ENCODE data around the gene FLOT1. TPM values are rescaled to one million over a fixed set of nuclear protein-coding genes. Genes with fewer than 3 reads are reported as not detected.

Gene FLOT1
- total and polyA plus RNA-seq, 7 donors, result 113 to 224 (median 181) TPM

- Histone ChIP-seq H3K27me3 (ENCODE audit: insufficient read depth in 3 of 3, low read length in 2 of 3) (no peaks in the 10 kb centered on the region), H3K36me3 (ENCODE audit: insufficient read depth in 1 of 2, low read depth in 1 of 2) (peaks cover 0 to 22% of the 10 kb centered on the region in 2 donors), H3K4me1 (peaks cover 15% of the 10 kb centered on the region), H3K27ac (peak overlapping the region; percentile 77), H3K9me3 (no peaks in the 10 kb centered on the region), H3K4me3 (peak overlapping the region; percentile 85)
- ATAC-seq, result no peak
- intact Hi-C loops (cut with DNase I), result loop anchor here in 1 of 2 donors (10.0 kb wide), 1 partner anchor 401 kb away; no protein-coding TSS in a partner anchor
- 28 to 48% (median 44%) methylated on average over 7 of the region's 7 CpGs for WGBS, 3 donors
- TF ChIP-seq CTCF (IDR thresholded peaks at IDR 0.05), result no peak
- DNase-seq, result peak in 1 of 2 donors; percentile 57
Observed at GRCh38 chr6:30683183-30683979, 59.1 kb downstream of the FLOT1 start.

GRCh38 chr6:30682143-30683117 is 60.1 kb downstream of the FLOT1 start:
- Histone ChIP-seq H3K4me3 (peak overlapping the region; percentile 85), H3K27me3 (ENCODE audit: insufficient read depth in 3 of 3, low read length in 2 of 3) (no peaks in the 10 kb centered on the region), H3K27ac (peak overlapping the region; percentile 77), H3K4me1 (peaks cover 9% of the 10 kb centered on the region), H3K9me3 (no peaks in the 10 kb centered on the region), H3K36me3 (ENCODE audit: insufficient read depth in 1 of 2, low read depth in 1 of 2) (peaks cover 0 to 32% of the 10 kb centered on the region in 2 donors)
- TF ChIP-seq CTCF (IDR thresholded peaks at IDR 0.05), result no peak
- intact Hi-C loops (cut with DNase I), result loop anchor here in 1 of 2 donors (10.0 kb wide), 1 partner anchor 402 kb away; no protein-coding TSS in a partner anchor
- DNase-seq (peak; percentile 84 to 89), ATAC-seq (peak; percentile 2 to 43 (median 20))
- WGBS, 3 donors, result 43 to 46% (median 44%) methylated on average over 8 to 11 of the region's 11 CpGs

GRCh38 chr6:30681766-30682142 is 60.7 kb downstream of the FLOT1 start:
- 57 to 67% (median 59%) methylated on average over 4 of the region's 4 CpGs for WGBS, 3 donors
- TF ChIP-seq CTCF (IDR thresholded peaks at IDR 0.05), result no peak
- intact Hi-C loops (cut with DNase I), result loop anchor here in 1 of 2 donors (10.0 kb wide), 1 partner anchor 403 kb away; no protein-coding TSS in a partner anchor
- Histone ChIP-seq H3K4me3 (peak overlapping the region; percentile 85), H3K27ac (peak overlapping the region; percentile 77), H3K9me3 (no peaks in the 10 kb centered on the region), H3K4me1 (peaks cover 9% of the 10 kb centered on the region), H3K27me3 (ENCODE audit: insufficient read depth in 3 of 3, low read length in 2 of 3) (no peaks in the 10 kb centered on the region), H3K36me3 (ENCODE audit: insufficient read depth in 1 of 2, low read depth in 1 of 2) (peaks cover 5 to 39% of the 10 kb centered on the region in 2 donors)
- ATAC-seq, result no peak
- no peak for DNase-seq

- Histone ChIP-seq H3K4me3 (peak overlapping the region; percentile 85), H3K9me3 (no peaks in the 10 kb centered on the region), H3K27me3 (ENCODE audit: insufficient read depth in 3 of 3, low read length in 2 of 3) (no peaks in the 10 kb centered on the region), H3K27ac (no peak overlapping the region), H3K4me1 (peaks cover 9% of the 10 kb centered on the region), H3K36me3 (ENCODE audit: insufficient read depth in 1 of 2, low read depth in 1 of 2) (peaks cover 5 to 44% of the 10 kb centered on the region in 2 donors)
- ATAC-seq, result no peak
- no peak for TF ChIP-seq CTCF (IDR thresholded peaks at IDR 0.05)
- intact Hi-C loops (cut with DNase I), result loop anchor here (1.0 to 10.0 kb wide), 4 partner anchors 42 to 405 kb away; partner anchors contain the start of genes ABCF1 (in 1 of the 2) and DDR1 (in 1 of the 2)
- DNase-seq, result no peak
- WGBS, 3 donors, result 73 to 77% (median 73%) methylated on average over 7 of the region's 7 CpGs
Observed at GRCh38 chr6:30679765-30680535, 62.5 kb downstream of the FLOT1 start.
